GM19035 (cell line): ENCODE data around the gene KRT83.
A peak's percentile ranks its signal among the peaks of the same experiment; 100 is the strongest.
"Not testable (repeated sequence)": the region's sequence is repeated elsewhere in the genome, so short reads cannot be mapped to it uniquely, and the experiment has no call there.

Experiments
- ATAC-seq: cut with Tn5 transposase; IDR thresholded peaks from one replicate; pipeline ENCODE4 v1.9.1; 2021; ENCODE audit not compliant: unreplicated experiment

The KRT83 gene

GRCh38 chr12:52287816-52288805 is 33.1 kb downstream of the KRT83 start:
- peak; percentile 76 for ATAC-seq

GRCh38 chr12:52286857-52287785 is 34.1 kb downstream of the KRT83 start:
- not testable (repeated sequence) for ATAC-seq

DNA sequence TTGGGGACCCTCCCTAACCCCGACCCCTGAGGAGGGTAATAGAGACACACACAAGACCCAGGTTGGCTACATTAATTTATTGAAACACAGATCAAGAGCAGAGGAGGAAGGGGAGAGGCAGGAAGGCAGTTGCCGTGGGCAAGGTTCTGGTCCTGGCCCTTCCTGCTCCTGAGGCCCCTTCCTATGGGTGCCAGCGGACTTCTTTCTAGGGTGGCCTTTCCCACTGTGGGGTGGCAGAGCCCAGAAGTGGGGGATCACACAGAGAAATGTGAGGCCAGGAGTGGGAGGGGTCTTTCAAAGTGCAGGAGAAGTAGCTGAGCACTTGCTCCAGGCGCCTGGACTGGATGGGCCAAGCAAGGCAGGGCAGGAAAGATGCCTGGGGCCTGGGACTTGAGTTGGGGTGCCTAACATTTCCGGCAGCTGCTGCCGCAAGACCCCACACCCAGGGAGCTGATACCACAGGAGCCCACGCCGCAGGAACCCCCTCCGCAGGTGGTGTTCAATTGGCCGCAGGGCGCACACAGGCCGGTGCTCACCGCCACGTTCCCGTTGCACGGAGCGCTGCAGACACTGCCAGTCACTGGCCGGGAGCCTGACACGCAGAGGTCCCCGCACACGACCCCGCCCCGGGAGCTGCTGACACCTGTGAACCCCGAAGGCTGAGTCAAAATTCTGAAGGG is 35.2 kb downstream of the KRT83 start:
- no peak for ATAC-seq

GRCh38 chr12:52285172-52285745 is 35.9 kb downstream of the KRT83 start:
- ATAC-seq = no peak

DNA sequence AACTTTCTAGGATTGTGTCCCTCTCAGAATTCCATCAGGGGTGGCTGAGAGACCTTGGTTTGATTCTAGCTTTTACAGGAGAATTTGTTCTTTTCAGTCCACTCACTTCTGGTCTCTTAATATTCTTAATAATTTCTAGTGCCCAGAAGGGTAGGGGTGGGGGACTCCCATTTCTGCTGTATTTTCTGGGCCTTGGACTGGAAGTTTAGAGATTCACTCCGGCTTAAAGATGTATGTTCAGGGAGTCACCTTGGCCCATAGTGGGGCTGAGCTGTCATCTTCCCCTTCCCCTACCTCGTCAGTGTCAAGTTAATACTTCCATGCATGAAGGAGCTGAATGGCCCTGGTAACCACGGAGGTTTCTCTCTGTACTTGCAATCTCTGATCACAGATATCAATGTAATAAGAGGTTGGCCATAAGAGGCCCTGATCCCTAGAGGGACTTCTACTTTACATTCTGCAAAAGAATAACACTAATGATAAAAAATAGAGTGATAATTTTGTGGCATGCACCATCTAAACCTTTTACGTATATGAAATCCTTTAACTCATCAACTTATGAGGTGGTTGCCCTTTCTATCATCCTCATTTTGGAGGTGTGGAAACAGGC is 36.5 kb downstream of the KRT83 start:
- no peak for ATAC-seq

DNA sequence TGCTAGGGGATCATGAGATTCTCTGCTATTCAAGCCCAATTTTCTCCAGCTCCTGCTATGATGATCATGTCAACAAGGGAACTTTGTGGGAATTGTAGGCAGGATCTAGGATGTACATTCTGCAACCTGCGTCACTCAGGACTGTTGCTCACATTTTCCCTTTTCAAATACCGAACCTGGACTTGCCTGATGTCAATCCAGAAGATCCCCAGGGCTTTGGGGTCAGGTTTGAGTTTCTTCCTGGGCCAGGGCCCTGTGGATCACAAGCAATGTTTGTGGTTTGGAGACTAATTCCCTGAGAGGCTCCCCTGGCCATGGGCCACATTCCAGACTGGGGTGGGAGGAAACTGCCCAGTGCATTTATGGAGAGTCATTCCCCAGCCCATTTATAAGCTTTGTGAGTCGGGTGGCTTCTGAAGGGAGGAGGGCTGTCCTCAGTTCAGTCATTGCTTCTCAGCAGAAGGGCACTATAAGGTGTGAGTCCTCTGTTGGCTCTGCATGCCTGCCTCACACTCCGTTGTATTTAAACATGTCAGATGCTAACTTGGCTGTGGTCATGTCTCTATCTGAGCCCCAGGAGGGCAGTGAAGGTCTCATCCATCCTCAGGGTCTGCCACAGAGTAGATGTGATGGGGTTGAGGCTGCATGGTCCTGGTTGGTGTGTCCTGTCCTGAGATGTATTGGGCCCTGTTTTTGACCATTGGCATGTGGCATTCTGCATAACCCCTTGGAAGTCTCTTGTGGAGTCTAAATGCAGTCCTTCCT is 40.2 kb downstream of the KRT83 start:
- no peak for ATAC-seq

GRCh38 chr12:52280319-52280795 is 40.8 kb downstream of the KRT83 start:
- ATAC-seq = no peak

DNA sequence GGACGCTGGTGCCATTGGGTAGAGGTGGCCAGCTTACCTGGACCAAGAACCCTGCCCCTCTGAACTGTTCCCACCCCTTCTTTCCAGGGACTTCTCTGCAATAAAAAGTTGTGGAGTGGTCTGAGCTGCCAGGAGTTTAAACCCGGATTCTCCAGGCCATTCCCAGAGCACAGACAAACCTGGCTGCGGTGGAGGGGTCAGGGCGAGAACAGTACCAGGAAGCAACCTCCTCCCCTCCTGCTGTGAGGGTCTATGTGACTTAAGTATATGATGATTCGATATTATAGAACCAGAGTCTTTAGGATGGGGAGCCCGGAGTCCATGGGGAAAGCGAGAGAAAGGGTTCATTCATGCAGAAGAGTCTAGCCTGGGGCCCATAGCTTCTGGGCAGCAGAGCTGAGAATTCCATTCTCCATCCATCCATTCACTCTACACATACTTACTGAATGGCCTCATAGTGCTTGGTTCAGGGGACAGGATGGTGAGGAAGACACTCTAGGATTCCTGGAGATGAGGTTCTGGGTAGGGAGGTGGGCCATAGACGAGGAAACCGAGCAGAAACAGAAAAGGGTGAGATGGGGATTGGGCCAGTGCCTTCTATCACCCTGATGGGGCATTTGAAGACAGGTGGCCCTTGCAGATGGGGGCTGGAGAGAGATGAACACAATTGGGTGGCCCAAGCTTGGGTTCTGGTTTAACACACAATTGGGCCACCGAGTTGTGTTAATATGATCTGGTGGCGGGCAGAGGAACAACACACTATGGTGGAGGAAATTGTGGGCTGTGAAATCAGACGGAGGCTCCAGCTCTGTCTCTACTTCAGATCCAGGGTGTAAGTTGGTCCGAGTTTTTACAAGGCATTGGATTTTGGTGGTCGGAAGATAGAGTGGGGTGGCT is 41.5 kb downstream of the KRT83 start:
- no peak for ATAC-seq

DNA sequence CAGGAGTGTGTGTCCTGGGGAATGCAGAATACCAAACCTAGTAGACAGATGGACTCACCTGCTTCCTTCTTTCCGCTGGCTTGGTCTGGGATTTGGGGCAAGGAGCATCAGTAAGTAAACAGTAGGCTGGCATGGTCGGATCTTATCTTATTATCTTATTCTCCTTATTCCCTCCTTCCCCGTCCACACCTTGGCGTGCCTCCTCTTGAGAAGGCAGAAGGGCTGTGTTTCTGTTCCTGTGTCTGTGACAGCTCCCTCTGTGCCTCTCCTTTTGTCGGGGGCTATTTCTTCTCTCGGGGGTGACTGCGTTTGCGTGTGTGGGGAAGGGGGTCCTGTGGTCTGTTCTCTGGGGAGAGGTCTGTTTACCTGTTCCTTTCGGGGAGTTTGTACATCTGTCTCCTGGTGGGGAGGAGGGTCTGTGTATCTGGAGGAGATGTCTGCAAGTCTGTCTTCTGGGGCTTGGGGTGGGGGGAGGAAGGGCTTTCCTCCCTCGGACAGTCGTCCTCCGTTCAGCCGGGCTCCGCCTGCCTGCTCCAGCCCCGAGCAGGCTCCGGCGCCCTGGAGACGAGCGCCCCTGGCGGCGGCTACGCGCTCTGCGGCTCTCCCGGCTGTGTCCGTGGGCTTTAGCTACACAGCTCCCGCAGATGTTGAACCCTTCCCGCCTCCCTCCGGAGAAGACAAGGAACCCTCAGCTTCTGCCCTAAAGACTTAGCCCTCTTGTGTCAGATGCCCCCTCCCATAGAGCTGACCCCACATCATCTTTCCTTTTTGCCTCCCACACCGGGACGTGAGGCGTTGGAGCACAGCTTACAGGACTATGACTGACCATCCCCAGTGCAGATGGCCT is 42.4 kb downstream of the KRT83 start:
- peak; percentile 73 for ATAC-seq

DNA sequence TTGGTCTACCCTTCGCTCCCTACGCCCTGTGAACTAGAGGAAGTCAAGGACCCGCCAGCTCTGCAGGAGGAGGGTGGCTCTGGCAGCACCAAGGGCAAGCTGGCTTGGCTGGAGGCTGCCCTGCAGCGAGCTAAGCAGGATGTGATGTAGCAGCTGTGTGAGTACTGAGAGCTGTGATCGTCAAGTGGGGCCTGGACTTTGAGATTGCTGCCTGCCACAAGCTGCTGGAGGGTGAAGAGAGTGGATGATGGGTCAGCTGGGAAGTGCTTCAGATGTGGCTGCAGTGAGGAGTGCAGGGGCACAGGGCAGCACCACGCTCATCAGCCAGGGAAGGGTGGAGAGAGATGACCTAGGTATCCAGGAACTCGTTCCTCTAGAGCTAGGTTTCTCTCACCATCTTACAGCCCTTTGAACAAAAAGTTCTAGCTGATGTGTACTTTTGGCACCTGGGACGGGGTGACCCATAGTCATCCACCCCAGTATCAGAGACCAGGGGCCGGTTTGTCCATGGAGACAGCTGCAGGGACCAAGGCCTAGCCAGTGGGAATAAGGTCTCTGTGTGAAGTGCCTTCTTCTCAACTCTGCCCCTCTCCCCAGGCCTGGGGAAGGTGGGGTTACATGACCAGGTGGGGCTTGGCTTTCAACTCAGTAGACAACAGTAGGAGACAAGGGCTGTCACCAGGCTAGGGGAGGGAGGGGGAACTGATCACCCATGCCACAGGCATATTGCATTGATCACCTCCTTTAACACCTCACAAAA is 43.5 kb downstream of the KRT83 start:
- no peak for ATAC-seq

GRCh38 chr12:52275686-52276085 is 45.5 kb downstream of the KRT83 start:
- no peak for ATAC-seq

- no peak for ATAC-seq
Observed at GRCh38 chr12:52274521-52275120, 46.6 kb downstream of the KRT83 start, which contains the start of gene KRT86. KRT86 (plus strand) TSS chr12:52274645; CDS start chr12:52301917, 27,272 bp downstream.

GRCh38 chr12:52271158-52271557 is 50.0 kb downstream of the KRT83 start:
- no peak for ATAC-seq

GRCh38 chr12:52270541-52271070 is 50.6 kb downstream of the KRT83 start:
- no peak for ATAC-seq

- ATAC-seq = no peak
Observed at GRCh38 chr12:52268212-52268611, 53.0 kb downstream of the KRT83 start.

DNA sequence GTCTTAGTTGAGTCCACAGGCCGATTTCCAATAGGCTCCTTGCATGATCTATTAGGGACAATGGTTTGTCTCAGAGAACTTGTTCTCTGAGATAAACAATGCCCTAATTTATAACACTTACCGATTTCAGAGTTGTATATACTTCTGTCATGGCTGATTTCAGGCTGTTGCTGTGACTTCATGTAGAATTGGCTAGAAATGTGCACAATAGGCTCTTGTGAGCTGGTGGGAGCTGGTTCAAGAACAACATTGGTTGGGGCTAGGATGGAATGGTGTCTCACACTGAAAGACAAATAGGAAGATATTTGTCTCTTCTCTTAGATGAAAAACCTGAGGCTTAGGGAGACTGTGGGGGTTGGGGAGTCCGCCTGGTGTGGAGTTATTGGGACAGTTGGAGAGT is 53.5 kb downstream of the KRT83 start:
- no peak for ATAC-seq
